OCI-LY1 (cell line): Measurements from ENCODE around the gene RAB3C.

Experiments used
- EZH2 ChIP-seq: fragments of 200-600 bp; sonication (generic), shearing (Covaris generic); IDR thresholded peaks from 2 replicates; pipeline ENCODE4 v1.8.0; 2017; ENCODE audit warnings: borderline replicate concordance, mixed run types, mild to moderate bottlenecking, antibody characterized with exemption, low read length, moderate library complexity, mixed read lengths
- TF ChIP-seq, protein P1 (sequence below): fragments of 200-600 bp; sonication (generic), shearing (Covaris generic); IDR thresholded peaks from 2 replicates; pipeline ENCODE4 v1.5.1; 2017; ENCODE audit warnings: mild to moderate bottlenecking, antibody characterized with exemption, low read length, moderate library complexity, mixed read lengths

DNA sequence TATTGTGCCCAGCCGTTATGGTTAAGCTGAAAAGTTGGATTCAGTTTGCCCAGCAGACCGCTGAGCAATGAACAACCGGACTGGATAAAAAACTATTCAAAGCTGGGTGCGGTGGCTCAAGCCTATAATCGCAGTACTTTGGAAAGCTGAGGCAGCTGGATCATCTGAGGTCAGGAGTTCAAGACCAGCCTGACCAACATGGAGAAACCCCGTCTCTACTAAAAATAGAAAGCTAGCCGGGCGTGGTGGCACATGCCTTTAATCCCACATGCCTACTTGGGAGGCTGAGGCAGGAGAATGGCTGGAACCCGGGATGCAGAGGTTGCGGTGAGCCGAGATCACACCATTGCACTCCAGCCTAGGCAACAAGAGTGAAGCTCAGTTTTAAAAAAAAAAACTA, 318.4 kb downstream of the RAB3C start:
- TF ChIP-seq, protein P1, sequence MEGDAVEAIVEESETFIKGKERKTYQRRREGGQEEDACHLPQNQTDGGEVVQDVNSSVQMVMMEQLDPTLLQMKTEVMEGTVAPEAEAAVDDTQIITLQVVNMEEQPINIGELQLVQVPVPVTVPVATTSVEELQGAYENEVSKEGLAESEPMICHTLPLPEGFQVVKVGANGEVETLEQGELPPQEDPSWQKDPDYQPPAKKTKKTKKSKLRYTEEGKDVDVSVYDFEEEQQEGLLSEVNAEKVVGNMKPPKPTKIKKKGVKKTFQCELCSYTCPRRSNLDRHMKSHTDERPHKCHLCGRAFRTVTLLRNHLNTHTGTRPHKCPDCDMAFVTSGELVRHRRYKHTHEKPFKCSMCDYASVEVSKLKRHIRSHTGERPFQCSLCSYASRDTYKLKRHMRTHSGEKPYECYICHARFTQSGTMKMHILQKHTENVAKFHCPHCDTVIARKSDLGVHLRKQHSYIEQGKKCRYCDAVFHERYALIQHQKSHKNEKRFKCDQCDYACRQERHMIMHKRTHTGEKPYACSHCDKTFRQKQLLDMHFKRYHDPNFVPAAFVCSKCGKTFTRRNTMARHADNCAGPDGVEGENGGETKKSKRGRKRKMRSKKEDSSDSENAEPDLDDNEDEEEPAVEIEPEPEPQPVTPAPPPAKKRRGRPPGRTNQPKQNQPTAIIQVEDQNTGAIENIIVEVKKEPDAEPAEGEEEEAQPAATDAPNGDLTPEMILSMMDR: no peak
- TF ChIP-seq EZH2: no peak
